ENCODE measurements around the gene RAB11FIP4.

The RAB11FIP4 gene

GRCh38 chr17:31472137-31472536 is 80.7 kb downstream of the RAB11FIP4 start:
- no peak for TF ChIP-seq CTCF (IDR thresholded peaks at IDR 0.05; ENCODE audit: poor library complexity, severe bottlenecking)
- ATAC-seq (ENCODE audit: low read depth) = no peak
- Histone ChIP-seq H3K9me3 (ENCODE audit: severe bottlenecking) (no peaks in the 10 kb centered on the region), H3K4me1 (ENCODE audit: insufficient read depth, poor library complexity, severe bottlenecking) (no peaks in the 10 kb centered on the region), H3K27ac (ENCODE audit: poor library complexity, severe bottlenecking) (no peak overlapping the region), H3K27me3 (ENCODE audit: insufficient read depth, poor library complexity, severe bottlenecking) (no peaks in the 10 kb centered on the region), H3K4me3 (ENCODE audit: severe bottlenecking) (no peak overlapping the region), H3K36me3 (ENCODE audit: low read depth) (no peaks in the 10 kb centered on the region)
- no peak for DNase-seq (ENCODE audit: low spot score)

- Histone ChIP-seq H3K36me3 (ENCODE audit: low read depth) (no peaks in the 10 kb centered on the region), H3K27me3 (ENCODE audit: insufficient read depth, poor library complexity, severe bottlenecking) (no peaks in the 10 kb centered on the region), H3K4me1 (ENCODE audit: insufficient read depth, poor library complexity, severe bottlenecking) (no peaks in the 10 kb centered on the region), H3K27ac (ENCODE audit: poor library complexity, severe bottlenecking) (no peak overlapping the region), H3K4me3 (ENCODE audit: severe bottlenecking) (no peak overlapping the region), H3K9me3 (ENCODE audit: severe bottlenecking) (no peaks in the 10 kb centered on the region)
- ATAC-seq (ENCODE audit: low read depth) (no peak), DNase-seq (ENCODE audit: low spot score) (no peak)
- no peak for TF ChIP-seq CTCF (IDR thresholded peaks at IDR 0.05; ENCODE audit: poor library complexity, severe bottlenecking)
Observed at GRCh38 chr17:31475378-31476162, 84.1 kb downstream of the RAB11FIP4 start.

DNA sequence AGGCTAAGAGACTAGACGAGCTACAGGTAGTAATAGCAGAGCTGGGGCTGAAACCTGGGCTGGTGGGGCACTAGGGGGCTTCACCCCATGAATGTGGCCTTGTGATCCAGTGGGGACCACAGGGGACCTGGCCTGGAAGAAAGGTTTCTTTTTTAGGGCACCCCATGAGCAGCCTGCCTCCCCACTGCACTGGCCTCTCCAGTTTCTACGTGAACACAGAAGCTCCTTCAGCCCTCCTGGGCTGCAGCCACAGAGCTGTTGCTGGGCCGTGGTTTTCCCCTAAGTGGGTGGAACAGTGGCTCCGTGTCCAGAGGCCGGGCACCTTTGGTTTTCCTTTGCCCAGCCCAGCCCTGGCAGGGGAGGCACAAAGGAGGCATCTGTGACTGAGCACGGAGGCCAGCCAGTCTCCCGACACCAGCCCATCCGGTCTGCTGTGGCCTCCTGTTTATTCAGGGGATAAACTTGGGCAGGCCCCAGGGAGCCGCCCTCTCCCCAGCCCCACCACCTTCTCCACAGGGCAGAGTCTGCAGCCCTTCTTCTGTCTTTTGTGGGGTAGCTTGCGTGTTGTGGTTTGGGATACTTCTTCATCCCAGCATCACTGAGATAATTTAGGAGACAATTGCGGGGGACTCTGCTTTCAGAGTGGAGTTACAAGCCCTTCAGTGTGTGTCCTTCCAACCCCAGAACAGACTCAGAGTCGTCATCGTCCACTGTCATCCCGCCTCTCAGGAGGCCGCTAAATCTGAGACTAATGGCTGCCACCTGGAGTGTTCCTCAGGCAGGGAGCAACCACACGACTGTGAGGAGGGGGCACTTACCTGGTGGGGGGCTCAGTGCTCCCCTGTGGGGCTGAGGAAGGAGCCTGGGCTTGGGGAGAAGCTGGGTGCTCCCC is 85.3 kb downstream of the RAB11FIP4 start:
- Histone ChIP-seq H3K36me3 (ENCODE audit: low read depth) (no peaks in the 10 kb centered on the region), H3K4me1 (ENCODE audit: insufficient read depth, poor library complexity, severe bottlenecking) (no peaks in the 10 kb centered on the region), H3K27ac (ENCODE audit: poor library complexity, severe bottlenecking) (no peak overlapping the region), H3K9me3 (ENCODE audit: severe bottlenecking) (no peaks in the 10 kb centered on the region), H3K27me3 (ENCODE audit: insufficient read depth, poor library complexity, severe bottlenecking) (no peaks in the 10 kb centered on the region), H3K4me3 (ENCODE audit: severe bottlenecking) (no peak overlapping the region)
- no peak for TF ChIP-seq CTCF (IDR thresholded peaks at IDR 0.05; ENCODE audit: poor library complexity, severe bottlenecking)
- DNase-seq (ENCODE audit: low spot score) (no peak), ATAC-seq (ENCODE audit: low read depth) (no peak)

- H3K9me3 ChIP-seq (ENCODE audit: severe bottlenecking) = no peaks in the 10 kb centered on the region
- H3K27ac ChIP-seq (ENCODE audit: poor library complexity, severe bottlenecking) = no peak overlapping the region
- no peaks in the 10 kb centered on the region for H3K4me1 ChIP-seq (ENCODE audit: insufficient read depth, poor library complexity, severe bottlenecking)
- no peak for DNase-seq (ENCODE audit: low spot score)
- H3K36me3 ChIP-seq (ENCODE audit: low read depth) = no peaks in the 10 kb centered on the region
- no peak for ATAC-seq (ENCODE audit: low read depth)
- H3K27me3 ChIP-seq (ENCODE audit: insufficient read depth, poor library complexity, severe bottlenecking) = no peaks in the 10 kb centered on the region
- no peak overlapping the region for H3K4me3 ChIP-seq (ENCODE audit: severe bottlenecking)
- no peak for TF ChIP-seq CTCF (IDR thresholded peaks at IDR 0.05; ENCODE audit: poor library complexity, severe bottlenecking)
Observed at GRCh38 chr17:31477417-31478055, 86.1 kb downstream of the RAB11FIP4 start.
